Memory B cell (primary cell): Measurements from ENCODE around the gene NR4A1.

Experiments used
- ATAC-seq: fragments of 150-1000 bp; cut with Tn5 transposase; 2 replicates; pipeline ENCODE4 v1.10.0; 2021; ENCODE audit warnings: low read depth, mild to moderate bottlenecking, moderate library complexity
- DNase-seq, 2 donors: peaks; one replicate each; pipeline ENCODE4 v3.0.0; 2022; ENCODE audit warnings: low spot score in 2 of 2
- H3K27ac Mint-ChIP-seq: one replicate; pipeline ENCODE4 v1.8.0; 2022; ENCODE audit warnings: mild to moderate bottlenecking, moderate library complexity, mixed read lengths
- H3K27me3 Mint-ChIP-seq: one replicate; pipeline ENCODE4 v1.8.0; 2022; ENCODE audit warnings: mixed read lengths
- H3K36me3 Mint-ChIP-seq: one replicate; pipeline ENCODE4 v1.8.0; 2022; ENCODE audit warnings: mild to moderate bottlenecking, mixed read lengths
- H3K4me1 Mint-ChIP-seq: one replicate; pipeline ENCODE4 v1.8.0; 2022; ENCODE audit warnings: mixed read lengths
- H3K4me3 Mint-ChIP-seq: one replicate; pipeline ENCODE4 v1.8.0; 2022; ENCODE audit warnings: mild to moderate bottlenecking, moderate library complexity, mixed read lengths
- H3K9me3 Mint-ChIP-seq: one replicate; pipeline ENCODE4 v1.8.0; 2022; ENCODE audit warnings: mixed read lengths

The NR4A1 gene

DNA sequence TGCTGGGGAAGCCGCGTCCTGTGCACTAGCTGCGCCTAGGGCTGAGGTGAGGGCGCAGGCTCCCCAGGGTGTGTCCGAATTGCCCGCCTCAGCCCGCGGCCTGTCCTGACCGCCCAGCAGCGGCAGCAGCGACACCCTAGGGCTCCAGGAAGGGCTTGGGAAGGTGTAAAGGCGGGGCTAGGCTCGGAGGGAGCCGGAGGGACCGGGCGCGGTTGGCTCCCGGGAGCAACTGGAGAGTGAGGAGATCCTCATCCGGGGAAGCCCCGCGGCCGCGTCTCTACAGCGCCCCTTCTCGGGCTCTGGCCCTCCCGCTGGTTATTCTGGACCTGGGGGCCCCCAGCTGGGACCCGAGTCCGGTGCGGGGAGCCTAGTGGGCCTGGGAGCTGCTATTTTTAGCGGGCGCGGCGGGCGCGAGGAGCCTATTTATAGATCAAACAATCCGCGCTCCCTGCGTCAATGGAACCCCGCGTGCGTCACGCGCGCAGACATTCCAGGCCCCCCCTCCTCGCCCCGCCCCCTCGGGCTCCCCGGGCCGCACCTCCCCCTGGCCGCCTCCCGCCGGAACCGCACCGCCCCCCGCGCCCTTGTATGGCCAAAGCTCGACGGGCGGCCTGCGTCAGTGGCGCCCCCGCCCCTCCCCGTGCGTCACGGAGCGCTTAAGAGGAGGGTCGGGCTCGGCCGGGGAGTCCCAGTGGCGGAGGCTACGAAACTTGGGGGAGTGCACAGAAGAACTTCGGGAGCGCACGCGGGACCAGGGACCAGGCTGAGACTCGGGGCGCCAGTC is at the start of gene NR4A1:
TSS of gene NR4A1 (plus strand) at position 685 of the 784 bp plus-strand sequence. CDS start 2,887 bp downstream, outside the sequence.
- Mint-ChIP-seq H3K27ac (peak within 1 kb of the TSS; percentile 98), H3K27me3 (no peaks in the 10 kb centered on the region)

DNA sequence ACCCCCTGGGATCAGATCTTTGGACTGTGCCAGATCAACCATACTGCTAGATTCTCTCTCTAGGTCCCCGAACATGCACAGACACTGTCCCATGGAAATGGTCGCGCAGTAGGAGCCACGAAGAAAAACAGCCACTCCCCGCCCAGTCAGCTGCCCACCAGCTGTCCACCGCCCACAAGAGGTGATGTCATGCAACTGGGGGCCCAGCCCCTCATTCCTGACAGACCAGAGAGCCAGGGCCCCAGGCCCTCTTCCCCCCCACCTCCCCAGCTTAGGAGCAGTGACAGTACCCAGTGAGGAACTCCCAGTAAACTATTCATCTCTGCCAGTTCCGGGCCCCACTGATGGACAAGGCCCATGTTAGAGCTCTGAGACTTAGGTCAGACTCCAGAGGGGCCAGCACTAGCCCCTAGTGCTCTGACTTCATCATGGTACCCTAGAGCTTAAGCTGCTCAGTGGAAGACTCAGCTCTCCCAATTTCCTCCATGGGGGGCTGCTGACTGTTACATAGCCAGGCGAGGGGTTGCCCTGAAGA is 48.2 kb upstream of the NR4A1 start:
- no peak for ATAC-seq
- Mint-ChIP-seq H3K36me3 (peaks cover 3% of the 10 kb centered on the region), H3K27me3 (no peaks in the 10 kb centered on the region), H3K27ac (no peak overlapping the region), H3K9me3 (no peaks in the 10 kb centered on the region), H3K4me1 (peaks cover 26% of the 10 kb centered on the region), H3K4me3 (no peak overlapping the region)
- no peak for DNase-seq

More for the DNA sequence above, at the start of gene NR4A1:
- Mint-ChIP-seq H3K4me1 (peaks cover 35% of the 10 kb centered on the region), H3K9me3 (no peaks in the 10 kb centered on the region), H3K4me3 (peak within 1 kb of the TSS; percentile 92), H3K36me3 (no peaks in the 10 kb centered on the region)
- ATAC-seq (peak; percentile 81), DNase-seq (peak; percentile 98 to 99)

GRCh38 chr12:52003591-52003990 is 47.7 kb upstream of the NR4A1 start:
- DNase-seq, result no peak
- Mint-ChIP-seq H3K27me3 (no peaks in the 10 kb centered on the region), H3K36me3 (peaks cover 3% of the 10 kb centered on the region), H3K27ac (no peak overlapping the region), H3K9me3 (no peaks in the 10 kb centered on the region), H3K4me1 (peaks cover 29% of the 10 kb centered on the region), H3K4me3 (no peak overlapping the region)
- no peak for ATAC-seq

DNA sequence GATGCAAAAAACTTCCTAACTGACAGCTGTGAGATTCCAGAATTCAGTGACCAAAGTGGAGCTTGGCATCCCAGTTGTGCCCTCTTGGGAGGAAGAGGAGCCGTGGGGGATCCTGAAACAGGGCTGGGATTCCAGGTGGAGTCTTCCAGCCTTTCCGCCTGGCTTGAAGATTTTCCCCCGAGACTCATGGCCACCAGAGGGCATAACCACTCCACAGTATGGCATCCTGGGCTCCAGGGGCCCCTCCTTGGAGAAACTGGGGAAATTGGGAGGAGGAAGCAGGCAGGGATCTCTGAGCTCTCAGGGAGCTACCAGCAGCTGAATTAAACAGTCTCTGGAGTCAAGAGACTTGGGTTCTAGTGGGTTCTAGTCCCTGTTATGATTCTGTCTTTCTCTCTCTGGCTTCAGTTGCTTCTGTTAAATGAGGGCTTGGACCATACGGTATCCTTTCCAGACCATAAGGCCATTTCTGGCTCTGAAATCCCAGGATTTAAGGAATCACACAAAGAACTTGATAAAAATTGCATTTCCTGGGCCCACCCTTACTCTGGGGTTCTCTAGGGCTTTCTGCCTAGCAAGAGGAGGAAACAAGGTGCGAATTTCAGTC is 47.1 kb upstream of the NR4A1 start:
- H3K4me1 Mint-ChIP-seq, result peaks cover 34% of the 10 kb centered on the region
- H3K36me3 Mint-ChIP-seq, result peaks cover 4% of the 10 kb centered on the region

DNA sequence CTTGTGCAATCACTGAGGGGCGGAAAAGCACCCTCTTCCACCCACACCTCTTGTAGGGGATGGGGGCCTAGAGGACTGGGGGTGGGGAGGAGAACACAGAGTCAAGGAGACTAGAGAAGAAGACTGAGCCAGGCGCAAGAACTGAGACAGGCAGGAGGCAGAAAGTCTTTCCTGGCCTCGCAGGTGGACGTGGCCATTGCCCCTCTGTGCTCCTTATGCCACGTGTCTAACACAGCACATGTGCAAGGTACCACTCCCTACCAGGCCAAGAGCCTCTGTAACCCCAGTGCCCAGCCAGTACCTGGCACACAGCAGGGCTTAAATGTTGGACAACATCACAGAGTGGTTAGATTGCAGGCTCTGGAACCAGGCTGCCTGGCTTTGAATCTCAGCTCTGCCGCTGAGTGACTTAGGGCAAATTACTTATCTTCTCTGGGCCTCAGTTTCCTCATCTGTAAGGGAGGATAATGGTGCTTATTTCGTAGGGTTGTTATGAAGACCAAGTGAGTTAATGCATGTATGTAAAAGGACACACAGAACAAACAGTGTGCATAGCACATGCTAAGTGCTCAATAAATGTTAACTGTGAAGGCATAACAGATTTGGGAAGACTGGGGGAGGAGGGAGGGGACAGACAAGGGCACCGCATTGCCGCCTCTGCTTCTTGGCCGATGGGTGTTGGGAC is 45.9 kb upstream of the NR4A1 start:
- no peaks in the 10 kb centered on the region for H3K27me3 Mint-ChIP-seq

More for the DNA sequence above, 47.1 kb upstream of the NR4A1 start:
- no peak overlapping the region for H3K27ac Mint-ChIP-seq
- no peaks in the 10 kb centered on the region for H3K27me3 Mint-ChIP-seq
- H3K9me3 Mint-ChIP-seq, result no peaks in the 10 kb centered on the region
- DNase-seq (no peak), ATAC-seq (no peak)
- H3K4me3 Mint-ChIP-seq, result no peak overlapping the region

DNA sequence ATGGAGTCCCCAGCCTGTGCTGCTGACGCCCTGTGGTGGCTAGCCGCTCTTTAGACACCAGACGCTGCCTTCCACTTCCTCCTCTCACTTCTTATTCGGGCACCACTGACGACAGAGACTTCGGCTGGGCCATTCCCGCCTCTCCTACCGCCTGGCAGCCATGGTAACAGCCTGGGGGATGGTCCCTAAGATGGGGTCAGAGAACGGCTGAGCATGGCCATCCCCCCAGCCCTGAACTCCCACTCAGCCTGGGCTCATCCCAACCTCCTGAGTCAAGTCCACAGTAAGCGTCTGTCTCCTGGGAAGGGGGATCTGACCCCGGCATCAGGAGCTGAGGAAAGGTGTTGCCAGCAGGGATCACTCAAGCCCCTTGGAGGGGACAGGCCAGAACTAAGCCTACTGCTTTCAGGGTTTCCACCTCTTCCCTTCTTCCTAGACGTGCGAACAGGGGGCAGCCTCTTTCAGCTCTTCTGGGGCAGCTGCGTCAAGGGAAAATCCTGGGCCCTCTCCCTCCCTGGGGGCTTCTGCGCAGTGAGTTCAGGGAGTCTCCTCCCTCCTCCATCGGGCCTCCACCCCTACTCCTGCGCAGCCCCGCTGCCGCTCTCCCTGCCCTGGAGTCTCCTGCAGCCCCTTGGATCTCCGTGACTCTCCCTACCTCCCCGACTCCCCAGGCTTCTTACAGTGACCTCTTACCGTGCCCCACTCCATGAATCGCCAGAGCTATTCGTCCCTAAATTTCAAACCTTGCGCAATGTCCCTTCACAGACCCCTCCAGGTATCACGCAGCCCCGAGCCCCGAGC is 45.1 kb upstream of the NR4A1 start:
- DNase-seq (peak; percentile 75 to 80), ATAC-seq (peak; percentile 63)
- Mint-ChIP-seq H3K36me3 (peaks cover 9% of the 10 kb centered on the region), H3K27me3 (no peaks in the 10 kb centered on the region), H3K27ac (peak overlapping the region; percentile 97), H3K4me1 (peaks cover 36% of the 10 kb centered on the region), H3K4me3 (peak overlapping the region; percentile 85), H3K9me3 (no peaks in the 10 kb centered on the region)

More for the DNA sequence above, 45.9 kb upstream of the NR4A1 start:
- peaks cover 36% of the 10 kb centered on the region for H3K4me1 Mint-ChIP-seq
- peaks cover 4% of the 10 kb centered on the region for H3K36me3 Mint-ChIP-seq
- ATAC-seq, result no peak
- peak overlapping the region; percentile 85 for H3K4me3 Mint-ChIP-seq
- no peaks in the 10 kb centered on the region for H3K9me3 Mint-ChIP-seq
- peak overlapping the region; percentile 97 for H3K27ac Mint-ChIP-seq
- DNase-seq, result no peak

DNA sequence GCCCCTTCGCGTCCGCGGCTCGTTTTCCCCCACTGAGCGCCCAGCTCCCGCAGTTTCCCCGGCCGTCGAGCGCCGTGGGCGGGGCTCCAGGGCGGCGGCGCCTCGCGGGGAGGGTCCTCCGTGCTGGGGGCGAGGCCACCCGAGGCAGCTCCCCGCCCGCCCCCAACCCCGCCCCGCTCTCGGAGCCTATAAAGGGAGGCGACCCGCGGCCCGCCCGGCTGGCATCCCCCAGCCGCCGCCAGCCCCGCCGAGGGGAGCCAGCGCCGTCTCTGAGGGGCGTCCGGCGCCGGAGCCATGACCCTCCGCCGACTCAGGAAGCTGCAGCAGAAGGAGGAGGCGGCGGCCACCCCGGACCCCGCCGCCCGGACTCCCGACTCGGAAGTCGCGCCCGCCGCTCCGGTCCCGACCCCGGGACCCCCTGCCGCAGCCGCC is 44.5 kb upstream of the NR4A1 start, which contains the start of gene TAMALIN:
TSS of gene TAMALIN (plus strand) at position 221 of the 432 bp plus-strand sequence. CDS start at position 295, 74 bp downstream.
- Mint-ChIP-seq H3K9me3 (no peaks in the 10 kb centered on the region), H3K4me3 (peak within 1 kb of the TSS; percentile 95), H3K27me3 (no peaks in the 10 kb centered on the region), H3K36me3 (peaks cover 12% of the 10 kb centered on the region), H3K27ac (peak within 1 kb of the TSS; percentile 100), H3K4me1 (peaks cover 36% of the 10 kb centered on the region)
- peak; percentile 90 to 91 for DNase-seq
- peak; percentile 42 for ATAC-seq

DNA sequence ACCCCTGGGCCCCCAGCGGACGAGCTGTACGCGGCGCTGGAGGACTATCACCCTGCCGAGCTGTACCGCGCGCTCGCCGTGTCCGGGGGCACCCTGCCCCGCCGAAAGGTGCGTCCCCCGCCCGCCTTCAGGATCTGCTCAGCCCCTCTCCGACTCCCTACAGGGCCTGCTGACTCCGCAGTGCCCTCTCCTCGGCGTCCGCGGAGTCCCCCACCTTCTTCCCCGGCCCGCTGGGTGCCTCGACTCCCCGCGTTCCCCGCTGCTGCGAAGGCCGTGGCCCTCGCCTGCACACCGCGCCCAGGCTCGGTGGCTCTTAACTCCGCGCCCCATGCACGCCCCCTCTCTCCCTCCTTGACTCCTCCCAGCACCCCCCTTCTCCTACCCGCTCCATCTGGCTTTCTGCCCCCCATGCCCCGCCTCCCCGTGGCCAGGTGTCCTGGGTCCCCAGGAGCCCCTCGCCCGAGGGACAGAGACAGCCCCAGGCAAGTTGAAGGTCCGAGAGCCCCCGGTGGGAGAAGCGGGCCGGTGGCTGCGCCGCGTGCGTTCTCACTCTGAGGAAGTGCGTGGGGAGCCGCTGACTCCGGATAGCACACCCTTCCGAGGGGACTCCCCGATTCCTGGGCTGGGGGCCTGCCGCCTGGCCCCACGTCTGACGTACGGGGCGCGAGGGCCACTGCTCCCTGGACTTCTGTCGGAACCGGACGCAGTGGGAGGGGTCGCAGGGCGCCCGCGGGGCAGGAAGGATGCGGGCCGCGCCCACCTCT is 43.9 kb upstream of the NR4A1 start:
- Mint-ChIP-seq H3K4me1 (peaks cover 36% of the 10 kb centered on the region), H3K9me3 (no peaks in the 10 kb centered on the region), H3K27me3 (no peaks in the 10 kb centered on the region), H3K4me3 (peak overlapping the region; percentile 95), H3K27ac (peak overlapping the region; percentile 100), H3K36me3 (peaks cover 15% of the 10 kb centered on the region)
- DNase-seq (peak; percentile 81 to 83), ATAC-seq (peak; percentile 54)

DNA sequence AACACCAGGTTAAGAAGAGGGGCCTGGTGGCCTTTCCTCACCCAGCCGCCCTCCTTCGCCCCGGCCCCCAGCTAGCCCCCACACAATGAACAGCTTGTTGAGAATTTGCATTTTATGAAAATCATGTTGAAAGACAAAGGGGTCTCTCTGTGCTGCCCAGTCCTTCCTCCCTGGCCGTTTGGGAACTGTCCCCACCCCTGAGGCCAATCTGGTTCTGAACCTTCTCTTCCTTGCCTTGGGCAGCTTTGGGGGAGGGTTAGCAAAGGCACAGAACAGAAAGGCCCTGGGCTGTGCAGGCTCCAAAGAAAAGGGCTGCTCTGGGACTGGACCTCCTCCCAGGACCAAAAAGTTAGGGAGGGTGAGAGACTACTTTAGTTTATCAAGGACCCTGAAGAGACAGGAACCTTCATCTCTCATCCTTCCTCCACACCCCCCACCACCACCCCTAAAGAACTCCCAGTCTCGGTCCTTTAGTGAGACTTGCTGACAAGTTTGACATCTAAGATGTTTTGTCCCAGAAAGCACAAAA is 43.2 kb upstream of the NR4A1 start:
- Mint-ChIP-seq H3K4me1 (peaks cover 36% of the 10 kb centered on the region), H3K36me3 (peaks cover 15% of the 10 kb centered on the region), H3K27me3 (no peaks in the 10 kb centered on the region), H3K9me3 (no peaks in the 10 kb centered on the region), H3K4me3 (peak overlapping the region; percentile 95), H3K27ac (peak overlapping the region; percentile 100)
- no peak for ATAC-seq
- no peak for DNase-seq

DNA sequence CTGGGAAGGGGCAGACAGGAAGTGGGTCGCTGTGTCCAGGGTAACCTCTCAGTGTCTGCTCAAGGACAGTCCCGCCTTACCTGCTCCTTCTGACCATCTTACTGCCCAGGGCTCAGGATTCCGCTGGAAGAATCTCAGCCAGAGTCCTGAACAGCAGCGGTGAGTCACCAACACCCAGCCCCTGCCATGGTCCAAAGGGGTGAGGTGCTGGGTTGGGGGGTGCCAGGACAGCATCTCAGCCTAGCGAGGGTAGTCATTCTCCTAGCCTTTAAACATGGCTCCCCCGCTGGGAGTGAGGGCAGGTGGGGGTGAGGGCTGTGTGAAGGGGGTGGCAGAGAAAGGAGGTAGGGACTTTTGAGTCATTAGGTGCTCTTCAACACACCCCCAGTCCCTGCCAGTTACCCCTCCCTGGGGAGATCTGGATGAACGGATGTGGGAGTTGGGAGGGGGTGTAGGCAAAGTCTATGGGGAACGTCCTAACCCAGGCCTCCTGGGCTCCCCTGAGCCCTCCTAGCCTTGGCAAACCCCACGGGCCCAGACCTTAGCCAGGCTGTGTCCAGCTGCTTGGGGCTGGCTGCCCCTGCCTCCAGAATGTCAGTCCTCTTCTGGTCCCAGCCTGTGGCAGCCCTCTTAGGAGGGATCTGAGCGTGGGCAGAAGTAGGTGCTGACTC is 42.0 kb upstream of the NR4A1 start:
- Mint-ChIP-seq H3K4me3 (peak overlapping the region; percentile 41), H3K36me3 (peaks cover 18% of the 10 kb centered on the region), H3K27ac (peak overlapping the region; percentile 100)

GRCh38 chr12:52010152-52010622 is 41.1 kb upstream of the NR4A1 start:
- Mint-ChIP-seq H3K4me1 (peaks cover 32% of the 10 kb centered on the region), H3K27ac (peak overlapping the region; percentile 100), H3K9me3 (no peaks in the 10 kb centered on the region), H3K27me3 (no peaks in the 10 kb centered on the region), H3K4me3 (no peak overlapping the region), H3K36me3 (peaks cover 18% of the 10 kb centered on the region)
- no peak for ATAC-seq
- DNase-seq, result no peak

More for the DNA sequence above, 42.0 kb upstream of the NR4A1 start:
- peak in 1 of 2 donors; percentile 38 for DNase-seq
- Mint-ChIP-seq H3K4me1 (peaks cover 33% of the 10 kb centered on the region), H3K9me3 (no peaks in the 10 kb centered on the region), H3K27me3 (no peaks in the 10 kb centered on the region)
- no peak for ATAC-seq
